Superior temporal gyrus (tissue), 1 donor: ENCODE measurements around the gene KRT80.

ENCODE experiments used
- DNase-seq: peaks from one replicate; pipeline ENCODE4 v3.0.0-alpha.2; 2016; ENCODE audit errors: extremely low spot score

The KRT80 gene

DNA sequence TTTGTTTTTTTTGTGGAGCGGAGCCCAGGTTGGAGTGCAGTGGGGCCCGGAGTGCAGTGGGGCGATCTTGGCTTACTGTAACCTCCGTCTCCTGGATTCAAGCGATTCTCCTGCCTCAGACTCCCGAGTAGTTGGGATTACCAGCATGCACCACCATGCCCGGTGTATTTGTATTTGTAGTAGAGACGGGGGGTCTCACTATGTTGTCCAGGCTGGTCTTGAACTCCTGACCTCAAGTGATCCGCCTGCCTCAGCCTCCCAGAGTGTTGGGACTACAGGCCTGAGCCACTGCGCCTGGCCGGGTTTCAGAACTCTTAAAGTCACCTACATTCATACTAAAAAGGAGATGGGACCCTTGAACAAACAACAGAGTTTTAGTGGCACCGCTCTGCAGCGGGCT, 52.7 kb downstream of the KRT80 start:
- DNase-seq = no peak

DNA sequence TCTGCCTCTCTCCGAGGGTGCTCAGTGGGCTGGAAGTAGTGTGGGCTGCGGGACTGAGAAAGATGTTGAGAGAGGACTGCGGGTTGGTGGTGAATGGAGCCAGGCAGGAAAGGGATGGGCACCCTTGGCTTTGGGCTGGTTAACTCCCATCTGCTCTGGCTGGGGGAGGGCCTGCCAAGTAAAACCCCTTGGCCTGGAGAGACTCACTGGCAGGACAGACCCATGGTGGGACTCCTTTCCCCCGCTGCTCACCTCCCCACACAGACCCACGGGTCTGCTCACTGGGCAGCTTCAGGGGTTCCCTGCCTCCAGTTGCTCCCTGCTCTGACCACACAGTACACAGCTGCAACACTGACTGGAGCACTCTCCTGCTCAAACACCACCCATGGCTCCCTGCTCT, 54.1 kb downstream of the KRT80 start:
- no peak for DNase-seq

DNA sequence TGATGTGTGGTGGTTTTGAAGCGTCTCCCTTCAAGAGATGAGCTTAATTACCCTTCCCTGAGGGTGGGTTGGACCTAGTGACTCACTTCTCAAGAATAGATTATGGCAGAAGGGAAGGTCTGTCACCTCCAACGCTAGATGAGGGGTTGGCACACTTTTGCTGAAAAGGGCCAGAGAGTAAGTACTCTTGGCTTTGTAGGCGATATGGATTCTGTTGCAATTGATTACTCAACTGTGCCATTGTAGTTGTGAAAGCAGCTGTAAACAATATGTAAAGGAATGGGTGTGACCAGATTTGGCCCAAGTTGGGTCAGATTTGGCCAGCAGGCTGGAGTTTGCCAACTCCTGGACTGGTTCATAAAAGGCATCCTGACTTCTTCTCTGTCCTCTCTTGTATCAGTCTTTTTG, 59.1 kb downstream of the KRT80 start:
- no peak for DNase-seq

DNA sequence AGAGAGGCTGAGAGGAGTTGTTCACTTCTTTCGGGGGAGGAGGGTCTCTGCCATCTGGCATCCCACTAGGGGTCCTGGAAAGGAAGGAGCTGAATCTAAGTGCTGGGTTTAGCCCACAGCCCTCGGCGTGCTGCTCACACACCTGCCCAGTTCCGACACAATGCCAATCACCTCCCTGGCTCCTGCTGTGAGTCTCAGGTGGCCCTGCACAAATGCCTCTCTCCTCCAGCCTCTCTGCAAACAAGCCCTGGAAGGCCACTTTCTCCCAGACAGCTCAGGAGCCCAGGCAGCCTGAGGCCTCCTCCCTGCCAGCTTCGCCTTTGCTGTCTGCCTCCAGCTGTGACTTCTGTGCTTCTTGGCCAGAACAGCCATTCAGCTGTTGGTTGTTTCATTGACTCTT, 61.1 kb downstream of the KRT80 start:
- no peak for DNase-seq

DNA sequence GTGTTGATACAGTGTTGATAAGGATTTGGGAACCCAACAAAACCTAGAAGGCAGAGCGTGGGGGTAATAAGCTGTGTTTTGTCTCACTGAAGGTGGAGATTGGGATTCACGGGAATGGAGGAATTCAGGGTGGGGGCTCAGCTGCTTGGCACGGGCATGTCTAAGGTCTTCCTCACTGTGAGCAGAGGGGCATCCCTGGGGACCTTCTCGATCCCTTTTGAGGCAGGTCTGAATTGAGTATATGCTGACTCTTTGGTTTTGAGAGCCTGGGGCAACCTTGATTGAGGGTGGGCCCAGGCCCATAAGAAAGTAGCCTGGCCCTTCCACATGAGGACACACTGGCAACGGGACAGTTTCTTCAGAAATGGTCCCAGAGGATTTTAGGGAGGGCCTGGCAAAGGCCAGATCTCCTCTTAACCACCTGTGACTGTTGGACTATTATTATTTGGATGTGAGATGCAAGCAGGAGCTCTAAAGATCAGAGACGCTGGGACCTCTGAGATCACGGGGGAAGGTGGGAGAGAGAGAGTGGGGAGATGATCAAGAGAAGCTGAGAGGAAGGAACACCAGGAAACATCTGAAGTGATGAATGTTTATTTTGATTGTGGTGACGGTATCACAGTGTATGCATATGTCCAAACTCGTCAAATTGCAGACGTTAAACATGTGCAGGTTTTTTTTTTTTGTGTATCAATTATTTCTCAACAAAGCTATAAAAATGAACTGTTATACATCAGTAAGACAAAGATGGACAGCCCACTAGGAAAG, 63.9 kb downstream of the KRT80 start:
- DNase-seq = no peak

DNA sequence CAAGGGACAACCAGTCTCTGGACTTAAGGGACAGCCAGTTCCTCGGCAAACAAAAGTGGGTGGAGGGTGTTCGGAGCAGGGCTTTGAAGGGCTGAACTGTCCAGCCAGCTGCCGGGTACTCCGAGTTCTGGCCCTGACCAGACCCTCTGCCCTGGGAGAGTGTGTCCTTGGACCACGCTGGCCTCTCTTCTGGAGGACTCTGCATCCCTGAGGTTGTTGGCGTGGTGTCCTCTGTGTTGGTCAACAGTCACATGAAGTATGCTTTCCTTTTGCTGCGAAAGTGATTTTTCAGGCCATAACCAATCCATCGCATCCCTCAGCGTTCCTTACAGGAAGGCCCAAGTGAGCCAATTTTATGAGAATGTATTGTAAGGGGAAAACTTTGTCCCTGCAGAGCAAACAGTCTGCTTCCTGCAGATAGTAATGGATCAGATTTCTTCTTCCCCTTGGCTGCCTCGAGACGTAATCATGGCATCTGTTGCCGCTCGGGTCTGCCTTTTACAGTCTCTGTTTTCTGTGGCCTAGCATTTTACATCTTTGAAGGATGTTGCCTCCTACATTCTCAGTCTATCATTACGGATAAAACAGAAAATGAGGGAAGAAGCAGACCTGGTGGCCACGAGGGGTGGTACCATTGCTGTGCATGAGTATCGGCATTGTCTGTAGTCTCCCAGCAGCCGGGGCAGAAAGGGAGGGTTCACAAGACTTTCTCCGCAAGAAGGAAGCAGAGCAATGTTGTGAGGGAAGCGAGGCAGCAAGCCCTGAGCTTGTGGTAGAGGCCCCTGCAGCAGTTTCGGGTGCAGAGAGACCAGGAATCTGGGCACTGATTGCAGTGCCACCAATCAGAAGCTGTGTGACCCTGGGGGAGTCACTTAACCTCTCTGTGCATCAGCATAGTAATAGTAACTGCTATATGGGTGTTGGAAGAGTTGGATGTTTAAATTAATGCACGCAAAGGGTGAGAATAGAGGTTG, 64.9 kb downstream of the KRT80 start:
- DNase-seq = no peak

DNA sequence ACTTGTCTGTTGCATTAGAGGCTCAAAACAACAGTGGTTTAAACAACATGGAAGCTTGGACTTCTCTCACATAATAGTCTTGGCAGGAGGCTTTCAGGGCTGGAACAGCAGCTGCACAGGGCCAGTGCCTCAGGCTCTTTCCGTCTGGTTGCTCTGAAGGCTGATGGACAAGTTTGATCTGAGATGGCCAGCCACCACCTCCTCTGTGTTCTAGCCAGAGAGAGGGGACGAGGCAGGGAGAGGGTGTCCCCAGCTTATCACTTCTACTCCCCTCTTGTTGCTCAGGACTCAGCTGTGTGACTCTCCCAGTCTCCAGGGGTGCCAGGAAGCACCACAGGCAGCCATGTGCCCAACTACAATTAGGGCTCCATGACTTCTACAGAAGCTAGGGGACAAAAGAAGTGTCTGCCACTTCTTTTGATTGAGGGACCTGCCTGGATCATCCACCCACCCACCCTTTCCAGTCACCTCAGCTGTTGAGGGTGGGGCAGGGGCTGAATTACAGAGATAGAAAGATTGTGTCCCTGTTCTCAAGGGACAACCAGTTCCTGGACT, 65.7 kb downstream of the KRT80 start:
- no peak for DNase-seq

DNA sequence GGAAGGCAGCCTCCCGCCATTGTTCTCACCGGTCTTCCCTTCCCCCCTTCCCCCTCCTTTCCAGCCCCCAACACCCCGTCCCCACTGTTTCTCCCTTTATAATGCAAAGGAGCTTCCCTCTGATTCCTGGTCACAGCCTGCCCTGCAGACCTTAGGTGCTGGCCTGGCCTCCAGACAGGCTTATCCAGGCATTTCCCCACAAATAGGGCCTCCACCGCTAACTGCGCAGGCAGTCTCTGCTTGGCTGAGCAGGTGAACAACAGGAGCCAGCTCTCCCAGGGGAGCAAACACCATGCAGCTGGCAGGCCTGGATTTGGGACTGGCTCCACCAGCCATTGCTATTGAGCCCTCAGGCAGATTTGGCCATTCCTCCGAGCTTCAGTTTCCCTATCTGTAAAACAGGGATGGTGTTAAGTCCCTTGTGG, 66.3 kb downstream of the KRT80 start:
- no peak for DNase-seq

DNA sequence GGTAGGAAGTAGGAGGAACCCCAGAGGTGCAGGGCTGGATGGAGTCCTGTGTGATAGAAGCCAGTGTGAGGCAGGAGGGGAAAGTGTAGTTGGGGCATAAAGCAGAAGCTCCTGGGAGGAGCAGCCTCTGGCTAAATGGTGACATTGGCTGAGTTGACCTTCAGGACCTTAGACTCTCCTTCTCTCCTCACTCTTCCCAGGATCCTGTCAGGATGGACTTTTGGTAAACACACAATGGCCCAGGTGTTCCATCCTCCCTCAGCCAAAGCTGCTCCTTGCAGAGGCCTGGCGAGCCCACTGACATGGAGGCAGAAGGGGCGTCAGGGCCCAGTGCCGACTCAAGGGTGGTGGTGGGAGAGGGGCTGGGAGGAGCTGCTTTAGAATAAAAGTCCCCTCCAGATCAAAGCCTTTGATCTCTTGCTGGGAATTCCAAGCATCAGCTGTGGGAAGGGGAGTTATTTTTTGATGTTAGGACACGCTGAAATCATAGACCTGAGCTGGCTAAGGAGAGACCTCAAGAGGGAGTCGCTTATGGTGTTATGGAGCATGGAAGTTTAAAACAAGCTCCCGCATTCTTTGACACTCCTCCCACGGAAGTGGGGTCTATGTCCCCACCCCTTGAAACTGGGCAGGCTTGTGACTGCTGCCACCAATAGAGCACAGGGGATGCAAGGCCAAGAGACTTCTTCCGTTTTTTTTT, 68.2 kb downstream of the KRT80 start:
- no peak for DNase-seq

DNA sequence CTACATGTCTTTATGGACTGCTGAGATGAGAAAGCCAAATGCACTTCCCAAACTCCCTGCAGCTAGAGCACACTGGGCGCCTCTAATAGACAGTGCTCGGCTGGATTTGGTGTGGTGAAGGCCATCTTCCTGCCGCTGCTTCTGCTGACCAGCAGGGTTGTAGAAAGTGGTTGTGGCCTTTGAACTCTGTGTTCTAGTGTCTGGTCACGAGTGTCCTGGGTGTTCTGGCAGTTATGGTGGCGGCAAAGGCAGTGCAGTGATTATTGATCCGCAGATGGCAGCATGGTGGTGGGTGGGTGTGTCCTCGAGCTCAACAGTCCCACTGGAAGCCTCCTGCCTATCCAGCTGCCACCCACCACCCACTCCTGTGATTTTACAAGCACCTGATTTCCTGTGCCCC, 68.9 kb downstream of the KRT80 start:
- DNase-seq = no peak

DNA sequence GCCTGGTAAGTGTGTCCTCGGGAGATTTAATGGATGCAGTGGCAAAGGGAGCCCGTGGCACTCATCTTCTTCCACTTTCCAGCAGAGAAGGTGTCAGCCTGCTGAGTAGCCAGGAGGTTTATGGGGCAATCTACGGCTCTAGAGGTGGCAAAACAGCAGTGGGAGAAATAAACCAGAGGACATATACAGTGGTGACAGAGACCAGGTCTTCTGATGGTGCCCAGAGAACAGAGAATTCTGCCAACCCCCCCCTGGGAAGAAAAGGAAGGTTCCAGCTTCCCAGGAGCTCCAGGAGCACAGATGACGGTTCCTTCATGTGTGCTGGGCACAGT, 69.3 kb downstream of the KRT80 start:
- DNase-seq = no peak

DNA sequence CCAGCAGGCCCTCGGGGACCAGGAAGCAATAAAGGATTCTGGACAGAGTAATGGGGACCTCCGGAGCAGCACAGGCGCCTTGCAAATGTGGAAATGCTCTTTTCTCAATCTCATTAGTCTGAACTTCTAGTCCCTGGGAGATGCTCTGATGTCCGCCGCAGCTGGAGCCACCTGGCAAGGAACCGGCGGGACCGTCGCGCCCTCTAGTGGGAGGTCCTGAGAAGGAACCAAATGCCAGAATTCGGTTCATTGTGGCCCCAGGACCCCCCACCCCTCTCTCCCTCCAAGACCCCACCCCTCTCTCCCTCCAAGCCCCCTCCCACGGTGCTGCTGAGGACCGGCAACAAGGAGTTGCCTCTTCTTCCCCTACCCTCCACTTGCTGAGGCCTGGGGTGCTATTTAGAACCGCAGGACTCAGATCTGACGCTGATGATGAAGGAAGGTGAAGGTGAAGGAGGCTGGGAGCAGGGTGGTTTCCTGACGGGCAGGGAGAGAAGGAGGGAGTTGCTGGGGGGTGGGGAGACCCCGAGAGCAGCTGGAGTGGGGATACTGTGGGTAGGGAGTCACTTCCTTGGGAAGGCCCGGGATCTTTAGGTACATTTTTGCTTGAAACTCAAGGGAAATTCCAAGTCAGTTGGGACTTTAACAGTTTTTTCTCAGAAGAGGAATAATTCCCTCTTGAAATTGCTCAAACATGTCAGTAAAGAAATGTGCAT, 69.8 kb downstream of the KRT80 start:
- peak; percentile 58 for DNase-seq

DNA sequence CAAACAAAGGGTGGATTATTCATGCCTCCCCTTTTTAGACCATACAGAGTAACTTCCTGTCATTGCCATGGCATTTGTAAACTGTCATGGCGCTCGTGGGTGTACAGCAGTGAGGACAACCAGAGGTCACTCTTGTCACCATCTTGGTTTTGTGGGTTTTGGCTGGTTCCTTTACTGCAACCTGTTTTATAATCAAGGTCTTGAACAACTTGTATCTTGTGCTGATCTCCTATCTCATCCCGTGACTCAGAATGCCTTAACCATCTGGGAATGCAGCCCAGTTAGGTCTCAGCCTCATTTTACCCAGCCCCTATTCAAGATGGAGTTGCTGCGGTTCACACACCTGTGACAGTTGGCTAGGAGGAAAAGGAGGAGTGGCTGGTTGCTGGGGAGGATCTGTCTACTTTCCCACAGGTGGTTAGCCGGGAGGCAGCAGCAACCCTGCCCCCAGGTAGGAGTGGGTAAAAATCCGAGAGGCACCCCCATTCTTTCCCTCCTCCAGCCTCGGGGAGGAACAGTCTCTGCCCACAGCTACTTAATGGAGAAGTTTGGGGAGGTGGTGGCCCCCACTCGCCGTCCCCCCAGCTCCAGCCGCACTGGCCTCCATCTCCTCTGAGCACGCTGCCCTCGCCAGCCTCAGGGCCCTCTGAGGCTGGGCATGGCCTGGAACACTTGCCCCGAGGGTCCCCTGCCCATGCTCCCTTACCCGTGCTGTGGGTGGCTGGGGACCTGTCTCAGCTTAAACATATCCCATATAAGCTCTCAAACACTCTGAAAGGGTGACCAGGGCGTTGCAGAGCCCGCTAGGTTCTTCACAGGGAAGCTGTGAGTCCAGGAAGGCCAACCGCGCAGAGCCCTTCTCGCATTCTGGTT, 70.6 kb downstream of the KRT80 start:
- DNase-seq = no peak

DNA sequence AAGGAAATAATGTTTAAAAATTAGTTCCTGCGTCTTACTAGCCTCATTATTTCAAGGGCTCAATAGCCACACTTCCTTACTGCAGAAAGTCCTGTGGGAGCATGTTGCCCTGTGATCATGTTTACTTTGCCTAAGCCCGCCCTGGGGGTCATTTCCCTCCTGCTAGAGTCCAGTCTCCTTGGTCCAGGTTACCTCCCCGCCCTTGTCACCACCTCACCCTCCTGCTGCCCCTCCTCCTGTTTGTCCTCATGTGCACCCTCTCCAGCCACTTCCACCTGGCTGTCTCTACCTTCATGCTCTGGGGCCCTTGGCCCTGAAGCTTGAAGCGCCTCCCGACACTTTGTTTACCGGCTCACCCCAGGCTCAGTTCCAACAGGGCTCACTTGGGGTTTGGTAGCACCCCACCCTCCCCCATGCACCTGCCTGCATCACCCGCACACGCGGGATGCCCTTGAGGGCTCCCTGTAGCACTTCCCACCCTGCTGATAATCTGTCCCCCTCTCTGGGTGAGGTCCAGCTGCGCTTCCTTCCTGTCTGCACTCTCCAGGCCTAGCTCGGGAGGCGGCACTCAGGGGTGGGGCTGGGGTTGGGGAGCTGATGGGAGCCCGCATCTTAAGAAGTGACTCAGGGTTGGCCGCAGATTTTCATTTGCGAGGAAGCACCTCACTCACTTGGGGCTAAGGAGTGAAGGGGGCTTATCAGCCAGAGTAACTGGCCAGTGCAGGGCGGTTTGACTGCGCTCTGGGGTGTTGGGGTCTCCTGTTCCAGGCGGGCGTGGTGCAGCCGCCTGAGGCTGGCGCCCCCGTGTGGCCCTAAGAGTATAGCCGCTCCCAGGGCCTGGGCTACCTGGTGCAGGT, 72.2 kb downstream of the KRT80 start:
- no peak for DNase-seq
